Activated naive CD4-positive, alpha-beta T cell treated with anti-CD3 and anti-CD28 coated beads for 36 hours (primary cell): ENCODE measurements around the gene DEFB110. TPM values are rescaled to one million over a fixed set of nuclear protein-coding genes. Genes with fewer than 3 reads are reported as not detected.

ENCODE experiments used
- CTCF ChIA-PET: fragments of 350-600 bp; sonication (Branson Sonifier 250); formaldehyde crosslinking; loops from one replicate; lab custom pipeline; 2021; ENCODE audit warnings: antibody characterized with exemption; lab: Charles Lee
- DNase-seq: peaks from one replicate; pipeline ENCODE4 v3.0.0-alpha.2; 2020
- H3K27ac Mint-ChIP-seq: one replicate; pipeline ENCODE4 v1.8.0; 2021; ENCODE audit warnings: mild to moderate bottlenecking, mixed read lengths
- H3K27me3 Mint-ChIP-seq: one replicate; pipeline ENCODE4 v1.8.0; 2021; ENCODE audit warnings: low read depth, mixed read lengths
- H3K36me3 Mint-ChIP-seq: one replicate; pipeline ENCODE4 v1.8.0; 2021; ENCODE audit warnings: low read depth, mixed read lengths
- H3K4me1 Mint-ChIP-seq: one replicate; pipeline ENCODE4 v1.8.0; 2021; ENCODE audit warnings: low read depth, mixed read lengths
- H3K4me3 Mint-ChIP-seq: one replicate; pipeline ENCODE4 v1.8.0; 2021; ENCODE audit warnings: mild to moderate bottlenecking, moderate library complexity, mixed read lengths
- H3K9me3 Mint-ChIP-seq: one replicate; pipeline ENCODE4 v1.8.0; 2021; ENCODE audit warnings: mixed read lengths
- intact Hi-C: fragments of 100-400 bp; cut with micrococcal nuclease; formaldehyde crosslinking; loops from one replicate; pipeline ENCODE4 v1.15.1; 2023
- total RNA-seq, 2 experiments: library from RNA; stranded (reverse); gene quantifications; one replicate each; pipeline ENCODE4 v1.2.3, GENCODE V29; 2021

The DEFB110 gene
- total RNA-seq, 2 experiments from 2014 or later, result not detected

DNA sequence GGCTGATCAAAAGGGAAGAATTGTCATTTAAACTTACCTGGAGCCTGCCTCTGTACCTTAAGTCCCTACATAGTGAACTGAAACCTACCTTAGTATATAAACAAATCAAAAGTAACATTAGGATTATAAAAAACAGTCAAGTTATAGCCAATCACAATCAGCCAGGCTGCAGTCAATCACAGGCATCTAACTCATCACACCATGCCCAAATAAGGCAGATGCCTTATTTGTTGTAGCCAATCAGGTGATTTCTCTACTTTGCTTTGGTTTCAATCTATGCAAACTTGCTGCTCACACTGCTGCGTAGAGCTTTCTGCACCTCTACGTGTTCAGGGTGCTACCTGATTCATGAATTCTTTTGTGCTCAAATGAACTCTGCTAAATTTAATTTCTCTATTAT lies 34.0 kb downstream of the DEFB110 start:
- Mint-ChIP-seq H3K27ac (no peak overlapping the region), H3K36me3 (no peaks in the 10 kb centered on the region), H3K4me1 (no peaks in the 10 kb centered on the region), H3K4me3 (no peak overlapping the region), H3K9me3 (no peaks in the 10 kb centered on the region), H3K27me3 (no peaks in the 10 kb centered on the region)
- CTCF ChIA-PET, result no interaction called here
- intact Hi-C loops, result no loop called here
- DNase-seq, result no peak

- no peak for DNase-seq
- no peaks in the 10 kb centered on the region for H3K27me3 Mint-ChIP-seq
- no peaks in the 10 kb centered on the region for H3K4me1 Mint-ChIP-seq
- H3K9me3 Mint-ChIP-seq, result no peaks in the 10 kb centered on the region
- intact Hi-C loops, result no loop called here
- H3K36me3 Mint-ChIP-seq, result no peaks in the 10 kb centered on the region
- no peak overlapping the region for H3K4me3 Mint-ChIP-seq
- CTCF ChIA-PET, result no interaction called here
- no peak overlapping the region for H3K27ac Mint-ChIP-seq
Measured at GRCh38 chr6:49986551-49986950, 35.2 kb downstream of the DEFB110 start.

GRCh38 chr6:49982046-49982445 lies 39.7 kb downstream of the DEFB110 start:
- H3K4me1 Mint-ChIP-seq, result peaks cover 6% of the 10 kb centered on the region
- CTCF ChIA-PET, result no interaction called here
- DNase-seq, result no peak
- H3K9me3 Mint-ChIP-seq, result no peaks in the 10 kb centered on the region
- no peak overlapping the region for H3K27ac Mint-ChIP-seq
- intact Hi-C loops, result no loop called here
- no peaks in the 10 kb centered on the region for H3K36me3 Mint-ChIP-seq
- H3K27me3 Mint-ChIP-seq, result no peaks in the 10 kb centered on the region
- no peak overlapping the region for H3K4me3 Mint-ChIP-seq

DNA sequence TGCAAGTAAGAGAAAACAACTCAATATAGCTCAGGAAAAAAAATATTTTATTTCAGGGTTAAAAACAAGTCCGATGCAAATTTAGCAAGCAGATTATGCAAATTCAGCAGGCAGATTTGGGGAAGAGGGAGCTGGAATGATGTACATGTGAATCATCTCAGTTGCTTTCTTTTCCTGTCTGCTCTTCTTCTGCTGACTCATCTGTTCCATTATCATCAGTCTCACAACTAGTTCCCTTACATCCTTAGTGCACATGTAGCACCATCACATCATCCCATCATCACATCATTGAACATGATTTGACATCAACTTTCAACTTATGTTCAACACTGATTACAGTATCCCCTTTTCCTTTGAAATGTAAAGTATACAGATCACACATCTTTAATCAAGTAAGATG lies 40.9 kb downstream of the DEFB110 start:
- Mint-ChIP-seq H3K27me3 (no peaks in the 10 kb centered on the region), H3K36me3 (no peaks in the 10 kb centered on the region), H3K4me1 (peaks cover 6% of the 10 kb centered on the region), H3K27ac (no peak overlapping the region), H3K4me3 (no peak overlapping the region), H3K9me3 (no peaks in the 10 kb centered on the region)
- CTCF ChIA-PET, result no interaction called here
- DNase-seq, result no peak
- intact Hi-C loops, result no loop called here

- Mint-ChIP-seq H3K9me3 (no peaks in the 10 kb centered on the region), H3K4me3 (no peak overlapping the region), H3K36me3 (no peaks in the 10 kb centered on the region), H3K4me1 (peaks cover 6% of the 10 kb centered on the region), H3K27me3 (no peaks in the 10 kb centered on the region), H3K27ac (no peak overlapping the region)
- CTCF ChIA-PET, result no interaction called here
- intact Hi-C loops, result no loop called here
- no peak for DNase-seq
Measured at GRCh38 chr6:49979584-49979983, 42.2 kb downstream of the DEFB110 start.

DNA sequence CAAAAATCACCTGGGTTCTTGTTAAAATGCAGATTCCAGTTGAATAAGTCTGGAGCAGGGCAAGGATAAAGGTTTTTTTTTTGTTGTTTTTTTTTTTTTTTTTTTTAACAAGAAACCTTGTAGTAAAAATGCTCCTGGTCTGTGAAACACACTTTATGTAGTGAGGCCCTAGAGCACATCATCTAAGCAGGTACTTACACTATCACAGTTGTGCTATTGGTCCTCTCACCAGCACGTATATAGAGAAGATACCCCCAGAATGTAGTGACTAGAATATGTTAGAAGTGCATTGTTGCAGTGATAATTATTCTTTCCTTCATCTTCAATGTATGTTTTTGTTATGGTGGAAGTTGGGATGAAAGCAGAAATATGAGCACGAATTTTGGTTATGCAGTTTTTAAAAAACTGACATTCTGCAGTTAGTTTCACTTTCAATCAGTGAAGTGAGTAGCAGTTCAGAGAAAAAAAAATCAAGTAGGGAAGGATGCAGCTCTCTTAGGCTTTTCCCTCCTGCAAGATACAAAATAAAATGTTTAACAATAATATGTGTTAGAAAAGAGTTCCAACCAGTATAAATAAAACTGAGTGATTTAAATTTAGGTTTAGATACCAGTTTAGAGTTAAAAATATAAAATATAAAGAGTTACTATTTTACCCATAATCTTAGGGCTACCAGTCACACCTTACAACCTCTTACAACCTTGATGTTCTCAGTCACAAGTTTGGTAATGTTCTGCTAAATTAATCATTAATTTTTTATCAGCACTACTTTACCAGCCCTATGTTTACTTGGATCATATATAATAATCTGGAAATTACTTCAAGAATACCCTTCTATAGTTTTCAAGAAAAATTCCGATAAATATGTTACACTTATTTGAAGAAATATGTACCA lies 43.2 kb downstream of the DEFB110 start:
- no peaks in the 10 kb centered on the region for H3K36me3 Mint-ChIP-seq
- DNase-seq, result no peak
- peaks cover 6% of the 10 kb centered on the region for H3K4me1 Mint-ChIP-seq
- H3K27ac Mint-ChIP-seq, result no peak overlapping the region
- no peak overlapping the region for H3K4me3 Mint-ChIP-seq
- intact Hi-C loops, result no loop called here
- no peaks in the 10 kb centered on the region for H3K9me3 Mint-ChIP-seq
- H3K27me3 Mint-ChIP-seq, result no peaks in the 10 kb centered on the region
- CTCF ChIA-PET, result no interaction called here

DNA sequence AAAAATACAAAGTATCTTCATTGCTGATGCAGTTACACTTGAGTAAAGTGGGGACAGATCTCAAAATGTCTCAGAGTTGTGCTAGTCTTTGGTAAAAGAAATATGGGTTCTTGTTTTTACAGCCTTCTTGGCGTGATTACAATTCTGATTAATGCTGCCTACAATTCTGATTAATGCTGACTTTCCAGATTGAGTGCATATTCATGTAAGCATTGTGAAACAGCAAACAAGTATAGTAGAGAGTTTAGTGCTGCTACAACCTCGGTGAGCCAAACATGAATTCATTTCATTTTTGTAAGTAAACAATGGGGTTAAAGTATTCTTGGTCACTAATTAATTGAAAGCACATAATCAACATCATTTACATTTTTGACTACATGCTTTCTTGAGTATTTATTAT lies 52.2 kb downstream of the DEFB110 start, which contains the start of gene DEFB113:
DEFB113 (minus strand) TSS at position 21 of the 400 bp plus-strand sequence; CDS start at position 21, 0 bp downstream.
- Mint-ChIP-seq H3K9me3 (no peaks in the 10 kb centered on the region), H3K27ac (no peak within 1 kb of the TSS), H3K27me3 (no peaks in the 10 kb centered on the region), H3K36me3 (no peaks in the 10 kb centered on the region), H3K4me1 (no peaks in the 10 kb centered on the region), H3K4me3 (no peak within 1 kb of the TSS)
- CTCF ChIA-PET, result no interaction called here
- intact Hi-C loops, result no loop called here
- DNase-seq, result no peak

Other genes with a start within 250 kb of the DEFB110 start
- not detected for gene PGK2, start 234.7 kb downstream of the DEFB110 start, total RNA-seq
- not detected for gene CRISP1, start 155.5 kb downstream of the DEFB110 start, total RNA-seq
- gene DEFB114, start 57.8 kb downstream of the DEFB110 start, total RNA-seq, result not detected
- gene DEFB113, start 52.4 kb downstream of the DEFB110 start, total RNA-seq, result not detected
- gene DEFB112, start 27.9 kb upstream of the DEFB110 start, total RNA-seq, result not detected